B cell (primary cell): ENCODE results near the gene BRIP1. TPM values are rescaled to one million over a fixed set of nuclear protein-coding genes. Genes with fewer than 3 reads are reported as not detected.

Experiments
- ATAC-seq: fragments of 200-7000 bp; cut with Tn5 transposase; one replicate; pipeline ENCODE4 v1.10.0; 2021; ENCODE audit warnings: low read depth, mild to moderate bottlenecking, moderate number of reproducible peaks, moderate library complexity
- CTCF ChIA-PET: fragments of 350-600 bp; sonication (Branson Sonifier 250); formaldehyde crosslinking; loops from one replicate; lab custom pipeline; 2021; ENCODE audit warnings: antibody characterized with exemption, inconsistent platforms; lab: Charles Lee
- POLR2A ChIA-PET: fragments of 350-600 bp; sonication (Branson Sonifier 250); formaldehyde crosslinking; loops from one replicate; lab custom pipeline; 2021; ENCODE audit warnings: antibody characterized with exemption; lab: Charles Lee
- DNase-seq: peaks from one replicate; pipeline ENCODE4 v3.0.0; 2013
- H2AFZ ChIP-seq: 2 replicates; pipeline ENCODE4 v1.6.1; 2012; ENCODE audit warnings: mild to moderate bottlenecking, low read depth, low read length; ENCODE audit not compliant: insufficient read depth, poor library complexity, severe bottlenecking
- H3K27ac ChIP-seq, 2 donors: 1 replicate in 1 of 2; 2 replicates in 1 of 2; pipeline ENCODE4 v1.5.1; 2012 to 2013; ENCODE audit warnings: low read length in 2 of 2, mild to moderate bottlenecking in 2 of 2, moderate library complexity in 1 of 2
- H3K27me3 ChIP-seq, 4 experiments: fragments of 200-600 bp in 1 of 4; sonication (generic) in 1 of 4; replicated peaks in 1 of 4; 1 replicate in 2 of 4; 2 replicates in 2 of 4; pipeline versions ENCODE4 v1.6.1 to v1.7.0; 2013 to 2016; ENCODE audit warnings: low read length in 3 of 4, mild to moderate bottlenecking in 2 of 4, mixed read lengths in 1 of 4, moderate library complexity in 1 of 4; ENCODE audit not compliant: insufficient read depth in 4 of 4, control insufficient read depth in 3 of 4; ENCODE audit errors: control extremely low read depth in 1 of 4
- H3K36me3 ChIP-seq, 2 experiments: replicated peaks in 1 of 2; 1 replicate in 1 of 2; 2 replicates in 1 of 2; pipeline versions ENCODE4 v1.6.1 to v1.7.1; 2013; ENCODE audit warnings: low read length in 1 of 2; ENCODE audit not compliant: insufficient read depth in 2 of 2, control insufficient read depth in 1 of 2; ENCODE audit errors: control extremely low read depth in 1 of 2, extremely low read depth in 1 of 2
- H3K4me1 ChIP-seq, 2 donors: fragments of 200-600 bp in 1 of 2; sonication (generic) in 1 of 2; 1 replicate in 1 of 2; 2 replicates in 1 of 2; pipeline versions ENCODE4 v1.5.1 to v1.6.1; 2013 to 2017; ENCODE audit warnings: low read length in 2 of 2; ENCODE audit not compliant: control insufficient read depth in 2 of 2, insufficient read depth in 2 of 2
- H3K4me2 ChIP-seq: replicated peaks from 2 replicates; pipeline ENCODE3; 2012; ENCODE audit warnings: mild to moderate bottlenecking, low read depth, low read length; ENCODE audit not compliant: poor library complexity, severe bottlenecking
- H3K4me3 ChIP-seq, 5 experiments: fragments of 200-600 bp in 1 of 5; sonication (generic) in 1 of 5; 1 replicate in 3 of 5; 2 replicates in 2 of 5; pipeline versions ENCODE4 v1.5.1 to v1.7.0; 2011 to 2016; ENCODE audit warnings: low read length in 4 of 5, mild to moderate bottlenecking in 4 of 5, low read depth in 2 of 5, control low read depth in 1 of 5, moderate library complexity in 1 of 5; ENCODE audit not compliant: insufficient read depth in 1 of 5; ENCODE audit errors: control extremely low read depth in 1 of 5, extremely low read depth in 1 of 5
- H3K79me2 ChIP-seq: fragments of 200-600 bp; sonication (generic); one replicate; pipeline ENCODE4 v1.6.0; 2016; ENCODE audit warnings: low read length; ENCODE audit not compliant: control insufficient read depth, insufficient read depth
- H3K9ac ChIP-seq: fragments of 200-600 bp; sonication (generic); 2 replicates; pipeline ENCODE4 v1.6.1; 2017; ENCODE audit warnings: mild to moderate bottlenecking, low read length, moderate library complexity
- H3K9me3 ChIP-seq, 3 donors: one replicate each; pipeline versions ENCODE4 v1.6.1 to v1.7.1; 2013; ENCODE audit warnings: low read length in 2 of 3; ENCODE audit not compliant: control insufficient read depth in 2 of 3, insufficient read depth in 1 of 3; ENCODE audit errors: control extremely low read depth in 1 of 3
- H4K20me1 ChIP-seq: 2 replicates; pipeline ENCODE4 v1.6.0; 2012; ENCODE audit warnings: mild to moderate bottlenecking, low read length; ENCODE audit not compliant: insufficient read depth, control insufficient read depth, poor library complexity, severe bottlenecking
- H3K27ac Mint-ChIP-seq: one replicate; pipeline ENCODE4 v1.8.0; 2021; ENCODE audit warnings: mixed read lengths
- H3K27me3 Mint-ChIP-seq: one replicate; pipeline ENCODE4 v1.8.0; 2021; ENCODE audit warnings: mixed read lengths
- H3K4me1 Mint-ChIP-seq: one replicate; pipeline ENCODE4 v1.8.0; 2021; ENCODE audit warnings: mixed read lengths
- H3K4me3 Mint-ChIP-seq: one replicate; pipeline ENCODE4 v1.8.0; 2021; ENCODE audit warnings: mixed read lengths
- H3K9me3 Mint-ChIP-seq: one replicate; pipeline ENCODE4 v1.8.0; 2022; ENCODE audit warnings: mixed read lengths; ENCODE audit not compliant: insufficient read depth
- CTCF ChIP-seq: fragments of 200-600 bp; IDR thresholded peaks from one replicate; pipeline ENCODE4 v1.8.0; 2022; ENCODE audit warnings: antibody characterized with exemption, mild to moderate bottlenecking
- EZH2 ChIP-seq: IDR thresholded peaks from 2 replicates; pipeline ENCODE4 v1.6.1; 2012; ENCODE audit warnings: borderline replicate concordance, low read depth, mild to moderate bottlenecking, moderate library complexity, low read length; ENCODE audit not compliant: insufficient read depth, poor library complexity, severe bottlenecking
- WGBS: methylation state at CpG from one replicate; pipeline ENCODE4 v1.1.5; 2013; ENCODE audit warnings: missing lambda C conversion rate; ENCODE audit not compliant: insufficient coverage; 5-methylcytosine and 5-hydroxymethylcytosine counted together
- intact Hi-C: fragments of 100-400 bp; cut with micrococcal nuclease; formaldehyde crosslinking; loops from one replicate; pipeline ENCODE4 v1.10.0; 2022
- polyA plus RNA-seq: library from polyadenylated mRNA; depleted of rRNA; stranded (reverse); fragments of >200 nt; gene quantifications from 2 replicates; pipeline ENCODE4 v1.2.3, GENCODE V29; 2012
- total RNA-seq, 2 donors: library from RNA; stranded (reverse); fragments of 120-200 nt in 1 of 2; gene quantifications; 1 replicate in 1 of 2; 2 replicates in 1 of 2; pipeline versions ENCODE4 v1.2.3 to v1.2.4, GENCODE V29; 2013 to 2022

Gene BRIP1
- total and polyA plus RNA-seq, 2 donors (not counting 1 experiment from before 2014, with no cell fraction given) = 0.89 to 2.4 TPM

GRCh38 chr17:61754124-61754523 lies 109.2 kb downstream of the BRIP1 start:
- Histone ChIP-seq H3K27me3 (no peaks in the 10 kb centered on the region), H3K4me2 (no peak overlapping the region), H4K20me1 (no peaks in the 10 kb centered on the region), H3K36me3 (no peaks in the 10 kb centered on the region), H3K27ac (no peak overlapping the region), H3K4me3 (no peak overlapping the region), H3K9ac (no peak overlapping the region), H2AFZ (no peak overlapping the region), H3K4me1 (peaks cover 0 to 3% of the 10 kb centered on the region in 2 donors), H3K9me3 (peaks cover 0 to 2% (median 0%) of the 10 kb centered on the region in 3 donors), H3K79me2 (no peaks in the 10 kb centered on the region)
- H3K27me3 Mint-ChIP-seq = no peaks in the 10 kb centered on the region
- H3K9me3 Mint-ChIP-seq = no peaks in the 10 kb centered on the region
- no peak for DNase-seq
- H3K4me1 Mint-ChIP-seq = peaks cover 7% of the 10 kb centered on the region
- intact Hi-C loops = no loop called here
- 100% methylated on average over 1 of the region's 1 CpG for WGBS
- ChIA-PET CTCF (no interaction called here), POLR2A (no interaction called here)
- no peak overlapping the region for H3K27ac Mint-ChIP-seq
- TF ChIP-seq CTCF (no peak), EZH2 (no peak)
- no peak for ATAC-seq
- no peak overlapping the region for H3K4me3 Mint-ChIP-seq

- H3K27me3 ChIP-seq = no peaks in the 10 kb centered on the region
- H3K4me1 ChIP-seq = peaks cover 0 to 3% of the 10 kb centered on the region in 2 donors
- DNase-seq = no peak
- no peak overlapping the region for H3K9ac ChIP-seq
- H3K4me2 ChIP-seq = no peak overlapping the region
- H3K79me2 ChIP-seq = no peaks in the 10 kb centered on the region
- H2AFZ ChIP-seq = no peak overlapping the region
- ChIA-PET CTCF (no interaction called here), POLR2A (no interaction called here)
- Mint-ChIP-seq H3K4me1 (peaks cover 7% of the 10 kb centered on the region), H3K4me3 (no peak overlapping the region), H3K27me3 (no peaks in the 10 kb centered on the region), H3K9me3 (no peaks in the 10 kb centered on the region), H3K27ac (no peak overlapping the region)
- H4K20me1 ChIP-seq = no peaks in the 10 kb centered on the region
- no peak overlapping the region for H3K27ac ChIP-seq
- WGBS = 100% methylated on average over 1 of the region's 1 CpG
- TF ChIP-seq CTCF (no peak), EZH2 (no peak)
- intact Hi-C loops = no loop called here
- no peaks in the 10 kb centered on the region for H3K36me3 ChIP-seq
- H3K4me3 ChIP-seq = no peak overlapping the region
- no peak for ATAC-seq
- no peaks in the 10 kb centered on the region for H3K9me3 ChIP-seq
These were observed 109.6 kb downstream of the BRIP1 start for GRCh38 chr17:61753696-61754095.
